AG08396 (cell line): ENCODE measurements around the gene CD55.
"Not testable (repeated sequence)": the region's sequence is repeated elsewhere in the genome, so short reads cannot be mapped to it uniquely, and the experiment has no call there.

ENCODE experiments used
- DNase-seq: peaks from one replicate; pipeline ENCODE4 v3.0.0; 2012; ENCODE audit warnings: low spot score, mixed read lengths

The CD55 gene

DNA sequence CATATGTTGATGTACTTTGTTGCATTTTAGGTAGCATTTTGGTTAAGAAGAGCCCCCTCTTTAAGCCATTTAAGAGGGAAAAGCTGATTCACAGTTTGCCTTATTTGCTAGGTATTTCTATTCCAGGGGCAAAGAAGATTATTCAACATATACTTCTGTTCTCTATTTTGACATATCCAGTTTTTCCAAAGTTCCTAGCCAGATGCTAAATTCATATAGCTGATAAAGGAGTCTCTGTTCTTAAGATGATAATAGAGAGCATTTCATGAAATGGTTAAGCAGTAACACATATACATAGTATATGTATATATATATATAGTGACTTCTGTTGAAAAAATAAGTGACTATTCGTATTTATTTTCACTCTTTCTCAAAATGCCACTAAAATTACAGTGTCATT lies 15.5 kb upstream of the CD55 start:
- no peak for DNase-seq

DNA sequence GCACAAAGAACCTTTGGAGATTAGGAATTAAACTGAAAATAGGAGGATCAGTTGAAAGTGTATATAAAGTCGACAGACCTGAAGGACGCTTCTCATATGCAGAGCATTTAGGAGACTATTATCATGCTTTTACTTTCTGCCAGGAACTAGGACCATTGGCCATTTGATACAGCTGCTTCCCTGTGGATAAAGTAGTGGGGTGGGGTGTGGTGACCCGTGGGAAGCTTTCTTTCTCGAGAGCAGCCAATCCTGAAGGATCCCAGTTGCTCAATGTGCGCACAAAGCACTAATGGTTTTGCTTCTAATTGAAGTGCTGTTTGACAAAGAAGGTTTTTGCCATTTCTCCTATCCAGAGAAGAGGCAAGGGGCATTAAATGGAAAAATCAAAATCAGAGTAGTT lies 14.9 kb upstream of the CD55 start:
- DNase-seq: no peak

DNA sequence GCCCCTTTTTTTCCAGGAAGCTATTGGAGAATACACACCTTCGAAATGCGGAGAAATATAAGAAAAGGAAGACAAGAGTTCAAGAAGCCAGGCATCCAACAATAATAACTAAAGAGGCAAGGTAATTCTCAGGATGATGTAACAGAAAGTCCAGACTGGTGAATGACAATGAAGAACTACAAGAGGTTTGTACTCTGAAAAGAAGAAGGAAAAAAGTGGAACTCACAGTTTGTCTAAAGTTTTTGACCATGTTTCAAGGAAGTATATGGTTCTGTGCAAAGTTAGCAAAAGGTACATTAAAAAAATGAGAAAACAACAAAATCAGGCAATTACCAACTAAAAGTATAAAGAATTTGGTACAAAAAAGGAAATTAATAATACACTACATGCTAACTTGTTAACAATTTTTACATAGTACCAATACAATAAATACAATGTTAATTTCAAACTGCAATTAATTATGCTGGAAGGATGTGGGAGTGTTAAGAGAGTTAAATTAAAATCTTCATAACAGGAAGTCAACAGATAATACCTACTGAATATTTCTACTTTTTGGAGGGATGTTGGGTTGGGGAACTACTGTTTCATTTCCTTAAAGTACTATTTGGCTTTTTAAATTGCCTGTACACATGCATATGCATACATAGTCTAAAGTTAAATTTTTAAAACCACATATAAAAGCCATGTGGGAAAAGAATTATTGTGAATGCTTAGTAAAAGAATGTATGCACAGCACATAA lies 12.9 kb upstream of the CD55 start:
- no peak for DNase-seq

DNA sequence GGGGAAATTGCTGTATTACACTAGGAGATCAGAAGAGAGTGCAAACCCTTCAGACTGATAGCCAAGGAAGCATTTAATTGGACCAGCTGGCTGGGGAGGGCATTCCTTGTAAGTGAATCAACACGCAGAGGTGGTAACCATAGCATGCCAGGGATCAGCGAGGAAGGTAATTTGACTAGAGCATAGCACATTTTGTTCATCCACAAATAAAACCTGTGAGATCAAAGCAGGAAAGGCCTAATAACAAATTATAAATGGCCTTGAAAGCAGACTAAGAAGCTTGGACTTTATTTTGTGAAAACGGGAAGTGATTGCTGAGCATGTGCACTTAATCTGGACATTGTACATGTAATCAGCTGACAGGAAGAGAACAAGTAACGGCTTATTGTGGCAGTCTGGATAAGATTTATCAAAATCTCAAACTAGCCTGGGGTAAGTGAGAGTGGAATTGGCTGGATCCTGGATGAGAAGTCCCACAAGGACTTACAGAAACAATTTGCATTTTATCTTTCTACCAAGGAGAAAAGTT lies 11.7 kb upstream of the CD55 start:
- peak; percentile 43 for DNase-seq

DNA sequence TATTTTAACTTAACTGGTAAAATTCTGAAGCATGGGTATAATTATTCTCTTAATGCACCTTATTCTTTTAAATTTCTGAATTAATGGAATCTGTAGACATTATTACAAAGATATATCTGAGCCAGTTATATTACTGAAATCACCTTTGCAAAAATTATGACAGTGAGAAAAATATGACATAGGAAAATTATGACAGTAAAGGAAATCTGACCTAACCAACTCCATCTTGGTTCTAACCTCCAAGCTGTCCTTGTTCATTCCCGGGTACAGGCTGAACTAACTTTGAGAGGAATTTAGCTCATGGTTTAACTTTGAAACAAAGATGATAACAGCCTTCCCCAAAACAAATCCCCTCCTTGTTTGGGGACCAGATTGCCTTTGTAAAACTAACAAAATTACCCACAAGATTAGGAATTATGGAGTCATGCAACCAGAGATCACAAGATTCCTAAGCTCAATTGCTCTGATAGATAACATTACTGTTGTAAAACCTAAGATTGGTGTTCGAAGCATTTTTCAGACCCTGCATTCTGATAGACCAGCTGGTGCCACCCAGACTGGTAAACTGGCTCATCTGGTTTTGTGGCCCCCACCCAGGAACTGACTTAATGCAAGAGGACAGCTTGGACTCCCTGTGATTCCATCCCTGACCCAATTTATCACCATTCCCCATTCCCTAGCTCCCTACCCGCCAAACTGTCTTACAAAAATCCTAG lies 9.4 kb upstream of the CD55 start:
- DNase-seq: no peak

DNA sequence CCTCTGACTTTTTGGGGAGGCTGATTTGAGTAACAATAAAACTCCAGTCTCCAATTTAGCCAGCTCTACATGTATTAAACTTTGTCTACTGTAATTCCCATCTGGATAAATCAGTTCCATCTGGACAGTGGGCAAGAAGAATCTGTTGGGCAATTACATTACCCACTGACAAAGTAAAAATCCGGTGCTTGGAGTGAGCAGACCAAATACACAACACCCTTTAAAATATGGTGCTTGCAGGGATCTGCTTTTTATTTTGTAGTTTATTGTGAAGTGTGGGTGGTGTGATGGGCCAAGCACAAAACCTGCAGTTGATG lies 8.9 kb upstream of the CD55 start:
- DNase-seq: no peak

DNA sequence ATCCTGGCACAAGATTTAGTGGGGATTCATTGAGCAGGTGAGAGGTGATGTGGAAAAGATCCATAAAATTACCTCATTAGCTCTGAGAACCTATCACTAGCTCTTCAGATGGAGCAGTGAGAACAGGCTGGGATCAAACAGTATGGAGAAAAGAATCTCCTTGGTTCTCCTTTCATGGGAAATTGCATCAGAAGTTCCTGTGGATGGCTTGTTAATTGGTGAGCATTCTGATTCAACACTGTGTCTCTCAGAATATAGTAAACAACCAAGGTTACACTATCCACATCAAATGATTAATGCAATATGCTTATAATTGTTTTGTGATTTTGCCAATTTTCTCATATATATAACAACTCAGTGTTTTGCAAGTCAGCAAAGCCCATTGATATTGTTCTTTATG lies 8.3 kb upstream of the CD55 start:
- DNase-seq: no peak

DNA sequence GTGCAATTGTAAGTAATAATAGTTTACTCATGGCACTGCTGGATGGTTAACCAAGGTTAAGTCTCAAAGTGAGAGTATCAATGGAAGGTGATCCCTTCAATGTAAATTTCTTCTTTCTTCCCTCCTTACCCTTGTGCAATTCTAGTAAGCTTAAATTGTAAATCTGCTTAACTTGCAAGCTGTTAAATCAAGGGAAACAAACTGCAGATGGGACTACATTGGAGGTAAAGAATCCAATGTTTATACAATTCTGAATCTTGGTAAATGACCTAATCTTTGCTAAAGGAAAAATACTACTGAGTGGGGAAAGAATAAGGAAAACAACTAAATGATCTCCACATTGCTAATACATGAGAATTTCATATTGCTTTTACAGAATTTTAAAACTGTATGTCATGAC lies 6.7 kb upstream of the CD55 start:
- no peak for DNase-seq

DNA sequence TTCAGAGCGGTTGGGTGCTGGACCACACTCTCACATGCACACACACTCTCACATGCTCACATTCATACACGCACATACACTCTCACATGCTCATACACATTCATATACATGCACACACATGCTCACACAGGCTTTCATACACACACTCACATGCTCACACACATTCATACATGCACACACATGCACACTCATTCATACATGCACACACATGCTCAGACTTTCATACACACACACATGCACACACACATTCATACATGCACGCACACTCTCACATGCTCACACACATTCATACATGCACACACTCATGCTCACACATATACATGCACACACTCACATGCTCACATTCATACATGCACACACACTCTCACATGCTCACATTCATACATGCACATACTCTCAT lies 6.0 kb upstream of the CD55 start:
- no peak for DNase-seq

DNA sequence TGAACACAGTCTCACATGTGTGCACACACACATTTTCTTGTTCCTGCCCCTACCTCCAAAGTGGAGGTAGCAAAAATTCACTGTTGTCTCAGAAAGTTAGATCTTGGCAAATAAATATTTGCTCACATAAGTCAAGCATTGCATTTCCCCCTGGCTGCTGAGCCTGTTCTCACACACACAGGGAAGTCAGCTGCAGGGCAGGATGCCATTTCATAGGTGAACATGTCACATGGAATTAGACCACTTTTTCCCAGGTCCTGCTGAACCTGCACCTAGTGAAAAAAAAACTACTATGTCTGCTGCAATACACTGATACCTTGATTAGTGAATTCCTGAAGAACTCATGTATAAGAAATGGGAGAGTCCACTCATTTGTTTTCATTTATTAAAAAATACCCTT lies 5.3 kb upstream of the CD55 start:
- no peak for DNase-seq

DNA sequence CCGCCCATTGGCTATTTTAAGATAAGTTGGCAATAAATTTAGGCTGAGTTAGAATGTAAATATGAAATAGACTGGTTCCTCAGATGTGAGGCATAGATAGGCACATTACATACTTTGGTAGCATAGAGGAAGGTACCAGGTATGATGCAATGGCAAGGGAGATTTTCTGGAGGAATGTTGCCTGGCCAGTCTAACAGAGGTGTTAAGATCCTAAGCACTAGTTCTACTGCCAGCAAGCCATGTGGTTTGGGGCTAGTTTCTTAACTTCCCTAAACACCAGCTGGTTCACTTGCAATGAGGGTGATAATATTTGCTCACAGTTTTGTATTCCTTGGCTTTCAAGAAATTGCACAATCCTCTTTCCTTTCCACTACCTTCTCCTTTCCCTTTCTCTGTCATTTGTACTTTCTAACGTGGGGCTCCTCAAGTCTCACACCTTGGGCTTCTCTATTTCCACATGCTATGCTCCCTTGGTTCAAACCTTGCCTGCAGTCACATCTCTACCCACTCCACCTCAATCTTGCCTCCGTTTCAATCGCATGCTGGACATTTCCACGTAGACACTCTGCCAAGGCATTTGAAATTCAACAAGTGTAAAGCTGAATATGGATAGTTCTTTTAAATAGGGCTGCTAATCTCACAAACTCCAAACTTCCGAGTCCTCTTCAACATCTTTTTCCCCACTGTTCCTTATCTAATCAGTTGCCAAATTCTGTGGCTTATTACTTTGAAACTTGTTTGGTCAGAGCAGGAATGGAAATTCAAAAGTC lies 4.7 kb upstream of the CD55 start:
- no peak for DNase-seq

DNA sequence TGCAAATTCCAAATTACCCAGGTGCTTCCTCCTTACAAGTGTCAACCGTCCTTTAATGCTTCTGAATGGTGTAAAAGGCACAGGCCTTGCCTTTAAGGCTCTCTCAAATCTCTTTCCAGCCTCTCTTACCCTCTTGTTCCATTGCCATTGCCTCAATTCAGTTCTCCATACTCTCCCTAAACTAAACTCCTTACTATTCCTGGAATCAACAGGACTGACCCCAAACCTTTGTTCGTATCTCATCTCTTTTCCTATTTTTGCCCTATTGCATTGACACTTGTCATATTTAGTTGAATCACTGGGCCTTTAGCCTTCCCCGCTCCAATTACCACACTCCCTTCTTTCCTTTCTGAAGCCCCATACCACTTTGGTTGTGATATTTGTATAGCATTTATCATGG lies 3.9 kb upstream of the CD55 start:
- DNase-seq: no peak

DNA sequence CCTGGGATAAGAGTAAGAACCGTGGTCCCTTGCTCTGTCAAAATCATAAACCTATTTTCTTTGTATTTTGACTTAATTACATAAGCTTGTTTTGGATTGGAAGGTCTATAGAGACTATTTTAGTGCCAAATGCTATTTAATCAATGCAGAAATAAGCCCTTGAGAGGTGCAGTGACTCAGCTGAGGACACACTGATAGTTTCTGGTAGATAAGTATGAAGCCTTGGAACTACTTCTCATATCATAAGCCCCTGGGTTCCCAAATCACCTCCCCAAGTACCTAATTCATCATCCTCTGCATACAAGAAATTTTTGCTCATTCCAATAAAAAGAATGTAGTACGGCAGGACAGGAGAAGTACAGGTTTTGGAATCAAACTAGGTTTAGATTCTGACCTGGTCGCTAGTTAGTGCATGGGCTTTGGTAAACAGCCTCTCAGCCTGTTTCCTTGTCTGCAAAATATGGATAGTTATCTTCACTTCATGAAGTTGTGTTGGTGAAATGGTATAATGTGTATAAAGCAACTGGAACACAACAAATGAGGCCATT lies 3.3 kb upstream of the CD55 start:
- DNase-seq: no peak

DNA sequence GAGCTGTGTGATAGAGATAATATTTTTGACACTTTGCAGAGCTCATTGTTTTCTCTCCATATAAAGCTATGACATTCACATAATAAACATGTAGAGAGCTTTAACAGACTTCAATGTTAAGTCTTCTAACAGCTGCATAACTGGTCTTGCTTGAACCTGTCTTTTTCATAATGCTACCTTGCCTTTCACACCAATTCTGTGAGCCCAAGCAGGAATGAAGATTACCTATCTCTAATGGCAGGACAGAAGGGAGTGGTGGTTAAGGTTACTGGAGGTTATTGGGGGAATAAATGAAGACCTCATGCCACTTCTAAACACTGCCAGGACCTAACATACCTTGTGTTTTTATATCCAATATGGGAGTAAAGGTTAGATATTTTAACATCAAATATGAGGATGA lies 2.3 kb upstream of the CD55 start:
- DNase-seq: no peak

DNA sequence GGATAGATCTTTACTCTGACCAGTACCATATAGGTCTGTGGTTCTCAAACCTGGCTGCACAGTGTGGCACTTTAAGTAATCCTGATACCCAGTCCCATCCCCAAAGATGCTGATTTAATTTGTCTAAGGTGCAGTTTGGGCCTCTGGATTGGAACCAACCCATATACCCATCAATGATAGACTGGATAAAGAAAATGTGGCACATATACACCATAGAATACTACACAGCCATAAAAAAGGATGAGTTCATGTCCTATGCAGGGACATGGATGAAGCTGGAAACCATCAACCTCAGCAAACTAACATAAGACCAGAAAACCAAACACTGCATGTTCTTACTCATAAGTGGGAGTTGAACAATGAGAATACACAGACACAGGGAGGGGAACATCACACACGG lies 1.4 kb upstream of the CD55 start:
- not testable (repeated sequence) for DNase-seq

DNA sequence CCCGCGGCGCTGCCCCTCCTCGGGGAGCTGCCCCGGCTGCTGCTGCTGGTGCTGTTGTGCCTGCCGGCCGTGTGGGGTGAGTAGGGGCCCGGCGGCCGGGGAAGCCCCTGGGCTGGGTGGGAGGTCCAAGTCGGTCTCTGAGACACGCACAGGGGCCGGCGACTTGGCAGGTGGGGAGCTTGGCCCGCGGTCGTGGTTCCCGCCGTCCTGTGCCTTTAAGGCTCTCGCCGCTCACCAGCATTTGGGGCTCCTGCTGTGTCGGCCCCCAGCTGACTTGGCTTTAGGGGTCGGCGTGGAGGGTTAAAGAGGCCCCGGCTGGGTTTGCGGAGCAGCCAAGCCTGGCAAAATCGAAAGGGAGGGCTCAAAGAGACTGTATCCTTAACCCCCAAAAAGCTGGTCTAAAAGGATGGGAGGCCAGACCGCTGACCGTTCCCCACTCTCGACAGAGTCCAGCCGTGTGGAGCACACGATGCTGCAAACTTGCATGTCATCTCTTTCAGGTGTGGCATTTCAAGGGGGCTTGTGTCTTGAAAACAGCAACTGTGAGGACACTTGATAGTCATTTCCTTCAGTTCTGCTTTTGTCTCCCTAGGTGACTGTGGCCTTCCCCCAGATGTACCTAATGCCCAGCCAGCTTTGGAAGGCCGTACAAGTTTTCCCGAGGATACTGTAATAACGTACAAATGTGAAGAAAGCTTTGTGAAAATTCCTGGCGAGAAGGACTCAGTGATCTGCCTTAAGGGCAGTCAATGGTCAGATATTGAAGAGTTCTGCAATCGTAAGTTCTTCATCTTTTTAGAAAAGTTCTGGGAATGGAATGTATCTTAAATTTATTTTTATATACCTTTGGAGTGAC lies 540 bp downstream of the CD55 start:
- no peak for DNase-seq

DNA sequence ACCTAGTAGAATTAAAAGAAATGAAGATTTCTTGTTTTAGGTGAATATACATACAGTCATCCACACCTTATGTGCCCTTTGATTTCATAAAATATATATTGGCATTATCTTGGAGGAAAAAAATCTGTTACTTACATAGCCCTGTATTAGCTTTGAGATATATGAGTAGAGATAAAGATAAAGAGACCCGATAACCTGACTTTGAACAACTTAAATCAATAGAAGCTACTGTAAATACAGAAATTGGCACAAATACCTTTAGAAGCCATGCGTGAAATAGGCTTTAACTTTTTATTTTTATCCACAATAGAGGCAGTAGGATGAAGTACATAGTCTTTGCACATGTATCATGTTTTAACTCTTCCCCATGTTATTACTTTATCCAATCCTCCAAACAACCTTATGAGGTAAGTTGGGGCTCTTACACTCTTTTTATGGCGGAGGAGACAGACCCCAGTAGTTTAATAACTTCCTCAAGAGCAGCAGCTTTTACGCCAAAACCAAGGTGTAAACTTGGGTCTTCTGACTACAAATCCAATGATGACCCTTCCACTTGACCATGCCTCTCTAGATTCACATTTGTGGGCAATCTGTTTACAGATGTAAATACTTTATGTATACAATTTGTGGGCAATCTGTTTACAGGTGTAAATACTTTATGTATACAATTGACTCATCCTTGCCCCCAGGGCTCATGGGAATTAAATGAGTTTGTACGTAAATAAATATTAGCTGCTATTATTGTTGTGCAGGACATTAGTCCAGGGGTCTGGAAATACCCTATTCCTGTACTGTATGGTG lies 2.1 kb downstream of the CD55 start:
- DNase-seq: no peak

DNA sequence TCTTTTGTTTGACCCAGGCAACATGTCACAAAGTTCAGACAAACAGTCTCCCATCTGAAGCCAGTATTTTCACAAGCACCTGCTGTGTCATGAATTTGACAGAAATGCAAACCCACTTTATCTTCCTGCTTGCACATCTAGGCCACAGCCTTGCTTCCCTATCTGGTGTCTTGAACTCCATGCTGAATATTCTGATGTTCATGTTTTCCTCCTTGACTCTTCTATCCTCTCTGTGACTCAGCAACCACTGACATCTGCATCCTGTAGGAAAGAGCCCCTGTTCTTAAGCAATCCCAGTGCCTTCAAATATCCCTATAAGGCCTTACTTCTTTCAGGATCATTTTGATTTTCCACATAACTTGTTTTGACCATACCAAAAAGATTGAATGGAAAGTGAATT lies 6.5 kb downstream of the CD55 start:
- DNase-seq: no peak

DNA sequence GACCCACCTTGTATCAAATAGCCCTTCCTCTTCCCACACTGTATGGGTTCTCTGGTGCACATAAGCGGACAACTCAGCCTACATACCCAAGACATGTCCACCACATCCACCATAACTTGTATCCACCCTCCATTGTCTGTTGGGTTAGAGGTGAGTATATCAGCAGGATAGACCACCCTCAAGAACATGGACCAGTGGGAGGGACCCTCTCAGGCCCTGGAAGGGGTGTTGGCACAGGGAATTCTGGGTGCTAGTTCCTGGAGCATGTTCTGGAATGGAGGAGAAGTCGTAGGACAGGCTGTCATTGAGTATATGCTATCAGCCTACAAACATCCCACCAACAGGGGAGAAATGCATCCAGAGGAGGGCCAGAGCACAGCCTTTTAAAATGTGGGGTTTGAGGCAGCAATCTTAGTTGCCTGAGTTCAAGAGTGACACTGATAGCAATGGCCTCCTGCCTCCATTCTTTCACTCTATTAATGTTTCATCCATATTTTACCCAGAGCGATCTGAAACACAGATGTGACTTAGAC lies 7.5 kb downstream of the CD55 start:
- DNase-seq: no peak

DNA sequence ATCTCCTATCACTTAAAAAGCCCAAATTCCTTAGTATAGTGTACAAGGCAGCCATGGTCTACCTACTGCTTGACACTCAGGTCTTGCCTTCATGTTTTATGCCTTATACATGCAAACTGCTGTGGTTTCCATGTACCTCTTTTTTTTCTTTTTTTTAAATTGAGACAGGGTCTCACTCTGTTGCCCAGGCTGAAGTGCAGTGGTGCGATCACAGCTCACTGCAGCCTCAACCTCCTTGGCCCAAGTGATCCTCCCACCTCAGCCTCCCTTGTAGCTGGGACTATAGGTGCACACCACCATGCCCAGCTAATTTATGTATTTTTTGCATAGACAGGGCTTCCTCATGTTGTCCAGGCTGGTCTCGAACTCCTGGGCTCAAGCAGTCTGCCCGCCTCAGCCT lies 8.0 kb downstream of the CD55 start:
- DNase-seq: no peak
